GM21515 (cell line): ENCODE measurements around the gene PMEPA1.

Experiments used
- ATAC-seq: cut with Tn5 transposase; IDR thresholded peaks from one replicate; pipeline ENCODE4 v1.9.1; 2021; ENCODE audit not compliant: unreplicated experiment

The PMEPA1 gene

DNA sequence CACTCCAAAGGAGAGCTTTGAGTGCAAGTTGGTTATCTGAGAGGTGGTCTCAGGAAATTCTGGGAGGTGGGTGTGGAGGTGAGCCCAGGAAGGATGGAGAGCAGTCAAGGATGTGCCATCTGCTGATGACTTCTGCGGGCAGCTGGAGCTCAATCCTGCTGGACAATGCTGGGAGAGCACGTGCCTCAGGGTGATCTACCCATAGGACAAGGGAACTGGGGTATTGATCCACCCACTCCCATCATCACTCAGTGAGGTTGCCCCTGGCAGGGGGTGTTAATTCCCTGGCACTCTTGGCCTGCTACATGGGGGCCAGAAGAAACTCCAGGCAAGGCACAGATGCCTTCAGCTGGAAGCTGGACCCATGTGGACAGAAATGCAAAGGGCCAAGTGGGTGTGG is 82.5 kb downstream of the PMEPA1 start:
- ATAC-seq: no peak

DNA sequence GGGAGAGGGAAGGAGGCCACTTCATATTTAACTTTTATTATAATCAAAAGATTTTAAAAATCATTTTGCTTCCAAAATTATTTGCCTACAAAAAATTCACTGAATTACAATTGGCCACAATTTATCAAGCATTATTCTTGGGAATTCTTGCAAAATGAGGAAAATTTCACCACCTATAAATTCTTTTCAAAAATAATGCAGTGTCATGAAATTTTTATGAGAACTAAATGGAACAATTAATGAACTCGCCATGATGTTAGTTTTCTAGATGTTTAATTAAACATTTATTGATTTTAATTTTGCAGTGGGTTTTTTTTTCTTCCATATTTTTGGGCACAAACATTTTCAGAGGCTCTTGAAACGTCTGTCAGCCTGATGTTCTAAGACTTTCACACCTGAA is 83.8 kb downstream of the PMEPA1 start:
- ATAC-seq: no peak

DNA sequence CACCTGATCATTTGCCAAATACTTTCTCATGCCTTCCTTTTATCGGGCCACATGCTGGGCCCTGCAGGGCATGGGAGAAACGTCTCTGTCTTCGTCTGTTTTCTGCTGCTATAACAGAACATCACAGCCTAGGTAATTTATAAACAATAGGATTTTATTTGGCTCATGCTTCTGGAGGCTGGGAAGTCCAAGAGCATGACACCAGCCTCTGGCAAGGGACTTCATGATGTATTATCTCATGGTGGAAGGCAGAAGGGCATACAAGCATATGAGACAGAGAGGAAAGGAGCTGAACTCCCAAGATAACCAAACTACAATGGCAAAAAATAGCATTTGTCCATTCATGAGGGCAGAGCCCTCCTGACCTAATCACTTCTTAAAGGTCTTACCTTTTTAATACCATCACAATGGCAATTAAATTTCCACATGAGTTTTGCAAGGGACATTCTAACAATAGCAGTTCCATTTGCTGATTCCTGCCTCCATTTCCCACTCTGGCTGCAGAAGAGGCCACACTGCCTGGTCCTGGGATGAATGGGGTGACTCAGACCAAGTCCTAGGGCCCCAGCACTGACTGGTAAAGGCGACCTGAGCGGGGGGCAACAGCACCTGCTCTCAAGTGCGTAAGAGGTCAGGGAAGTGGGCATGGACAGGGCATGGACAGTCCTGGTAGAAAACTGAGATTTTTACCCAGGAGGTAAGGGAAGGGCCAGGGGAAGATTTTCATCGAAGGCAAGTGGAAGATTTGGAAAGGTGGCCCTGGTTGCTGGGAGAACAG is 84.4 kb downstream of the PMEPA1 start:
- no peak for ATAC-seq

DNA sequence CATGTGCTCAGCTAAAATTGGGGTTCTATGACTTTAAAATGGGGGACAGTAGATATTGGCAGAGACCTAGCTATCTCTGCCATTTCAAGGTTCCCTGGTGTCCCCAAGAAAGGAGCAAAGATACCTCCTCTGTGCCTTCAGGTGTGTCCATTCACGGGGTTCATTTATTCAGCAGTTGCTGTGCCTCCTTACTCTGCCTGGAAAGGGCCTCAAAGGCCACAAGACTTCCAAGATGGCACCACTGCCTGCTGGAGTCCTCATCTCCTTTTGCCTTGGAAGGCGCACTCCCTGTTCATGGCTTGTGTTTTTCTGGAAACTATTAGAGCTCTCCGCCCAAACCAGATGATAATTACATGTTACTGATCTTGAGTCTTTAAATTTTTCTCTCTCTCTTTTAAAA is 85.7 kb downstream of the PMEPA1 start:
- no peak for ATAC-seq

DNA sequence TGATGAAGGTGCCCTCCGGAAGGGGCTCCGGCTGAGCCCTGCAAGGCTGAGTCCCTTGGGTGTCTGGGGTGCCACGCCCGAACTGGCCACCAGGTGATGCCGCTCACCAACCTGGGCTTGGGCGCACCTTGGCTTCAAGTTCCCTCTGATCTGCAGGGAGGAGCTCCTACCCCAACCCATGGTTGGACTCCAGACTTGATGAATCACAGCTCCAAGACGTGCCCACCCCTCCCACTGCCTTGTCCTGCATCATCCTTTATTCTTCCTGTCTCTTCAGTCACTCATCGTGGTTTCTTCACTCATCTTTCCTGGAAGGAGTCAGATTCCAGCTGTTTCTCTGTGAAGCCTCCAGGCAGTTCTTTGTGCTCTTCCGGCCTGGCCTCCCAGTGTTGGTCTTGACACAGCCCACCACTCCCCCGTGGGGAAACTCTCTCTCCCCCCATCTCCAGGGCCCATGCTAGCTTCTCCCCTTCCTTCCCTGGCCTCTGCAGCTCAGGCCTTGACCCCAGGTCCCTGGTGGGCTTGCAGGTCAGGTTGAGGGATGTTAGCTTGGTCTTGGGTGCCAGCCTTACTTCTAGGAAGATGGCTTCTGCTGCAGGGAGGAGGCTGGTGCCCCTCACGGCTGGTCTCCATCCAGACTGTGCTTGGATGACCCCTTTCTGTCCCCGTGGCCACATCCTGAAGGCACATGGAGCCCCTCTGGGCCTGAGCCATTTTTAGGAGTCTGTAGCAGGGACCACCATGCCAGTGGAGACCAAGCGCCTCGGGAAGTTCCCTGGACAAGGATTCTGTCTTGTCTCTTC is 87.0 kb downstream of the PMEPA1 start:
- no peak for ATAC-seq

DNA sequence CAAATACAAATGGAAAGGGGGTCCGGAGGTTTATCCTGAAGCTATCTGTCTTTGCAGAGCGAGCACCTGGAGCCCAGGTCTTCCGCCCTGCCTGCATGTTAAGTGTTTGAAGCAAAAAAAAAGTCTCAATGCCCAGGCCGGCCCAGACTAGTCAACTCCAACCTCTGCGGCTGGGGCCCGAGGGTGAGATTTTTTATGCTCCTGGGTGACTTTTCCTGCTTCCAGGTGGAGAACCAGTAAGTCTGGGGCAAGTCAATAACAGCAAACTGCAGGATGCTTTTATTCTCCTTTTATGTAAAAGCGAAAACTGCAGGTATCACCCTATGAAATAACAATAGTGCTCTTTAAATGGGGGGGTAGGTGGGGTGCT is 87.6 kb downstream of the PMEPA1 start:
- no peak for ATAC-seq

DNA sequence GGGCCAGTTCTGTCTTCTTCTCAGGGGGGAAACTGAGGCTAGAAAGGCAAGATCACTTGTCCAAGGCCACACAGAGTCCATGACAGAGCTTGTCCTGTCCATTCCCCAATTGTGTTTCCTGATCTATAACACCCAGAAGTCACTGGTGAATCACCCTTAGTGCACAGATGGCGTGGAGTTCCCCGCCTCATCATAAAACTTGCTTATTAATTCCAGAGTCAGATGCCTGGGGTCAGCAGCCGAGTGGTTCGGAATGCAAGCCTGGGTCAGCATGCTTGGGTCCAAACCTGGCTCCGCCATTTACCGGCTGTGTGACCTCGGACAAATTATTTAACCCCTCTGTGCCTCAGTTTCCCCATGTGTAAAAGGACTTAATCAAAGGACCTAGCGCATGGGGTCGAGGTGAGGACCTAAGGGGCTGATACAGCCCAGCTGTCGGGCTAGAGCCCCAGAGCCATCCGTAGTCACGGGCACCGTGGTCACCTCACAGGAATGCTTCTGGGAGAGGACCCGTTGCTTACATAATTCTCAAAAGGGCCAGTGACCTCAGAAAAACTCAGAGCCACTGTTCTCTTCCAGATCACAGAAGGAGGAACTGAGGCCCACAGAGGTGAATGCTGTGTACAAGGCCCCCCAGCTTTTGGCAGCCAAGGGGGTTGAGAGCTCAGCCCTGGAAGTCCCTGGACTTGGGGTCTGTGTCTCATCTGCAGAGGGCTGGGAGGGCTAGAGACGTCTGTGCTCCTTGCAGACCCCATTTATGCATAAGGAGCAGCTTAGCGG is 88.2 kb downstream of the PMEPA1 start:
- ATAC-seq: no peak

DNA sequence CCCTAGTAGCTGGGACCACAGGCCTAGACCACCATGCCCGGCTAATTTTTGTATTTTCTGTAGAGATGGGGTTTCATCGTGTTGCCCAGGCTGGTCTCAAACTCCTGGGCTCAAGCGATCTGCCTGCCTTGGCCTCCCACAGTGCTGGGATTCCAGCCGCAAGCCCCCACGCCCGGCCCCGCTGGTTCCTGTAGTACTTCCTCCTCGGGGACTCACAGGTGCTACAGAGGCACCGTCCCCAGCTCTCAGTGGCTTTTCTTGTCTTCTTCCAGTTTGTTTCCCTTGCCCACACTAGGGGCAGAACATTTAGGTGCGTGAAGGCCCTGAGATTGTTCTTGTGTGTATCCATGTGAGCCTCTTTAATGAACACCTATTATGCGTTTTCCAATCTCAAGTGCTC is 88.8 kb downstream of the PMEPA1 start:
- ATAC-seq: no peak

DNA sequence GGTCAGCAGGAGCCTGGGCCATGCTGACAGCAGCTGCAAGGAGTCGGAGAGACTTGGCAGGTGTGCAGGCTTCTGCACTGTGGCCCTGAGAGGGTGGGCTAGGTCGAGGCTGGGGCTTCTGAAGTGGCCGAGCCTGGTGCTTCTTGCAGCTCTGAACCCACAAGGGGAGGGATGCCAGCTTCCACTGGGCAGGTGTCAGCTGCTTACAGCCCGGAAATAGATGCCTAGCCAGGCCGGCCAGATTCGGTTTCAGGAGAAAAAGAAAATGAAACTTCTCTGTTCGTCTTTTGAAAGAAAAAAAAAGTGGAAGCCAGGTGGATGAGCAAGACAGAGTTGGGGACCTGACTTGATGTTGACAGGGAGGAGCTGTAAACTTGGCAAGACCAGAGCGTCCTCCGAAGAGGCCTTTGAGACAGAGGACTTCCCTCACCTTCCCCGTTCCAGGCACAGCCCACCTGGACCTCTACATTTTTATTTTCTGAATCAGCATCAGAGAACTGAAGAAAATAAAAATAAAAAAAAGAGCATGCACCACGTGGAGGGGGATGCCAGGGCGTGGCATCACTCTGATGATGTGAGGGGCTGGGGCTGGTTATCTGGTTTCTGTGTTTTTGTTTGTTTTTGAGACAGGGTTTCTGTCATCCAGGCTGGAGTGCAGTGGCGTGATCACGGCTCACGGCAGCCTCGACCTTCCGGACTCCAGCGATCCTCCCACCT is 89.4 kb downstream of the PMEPA1 start, which contains the start of gene ZBP1:
Gene ZBP1, minus strand, starts transcription at position 153 of the 717 bp plus-strand sequence. Its CDS starts 131 bp downstream, at position 22.
- ATAC-seq: peak; percentile 35

DNA sequence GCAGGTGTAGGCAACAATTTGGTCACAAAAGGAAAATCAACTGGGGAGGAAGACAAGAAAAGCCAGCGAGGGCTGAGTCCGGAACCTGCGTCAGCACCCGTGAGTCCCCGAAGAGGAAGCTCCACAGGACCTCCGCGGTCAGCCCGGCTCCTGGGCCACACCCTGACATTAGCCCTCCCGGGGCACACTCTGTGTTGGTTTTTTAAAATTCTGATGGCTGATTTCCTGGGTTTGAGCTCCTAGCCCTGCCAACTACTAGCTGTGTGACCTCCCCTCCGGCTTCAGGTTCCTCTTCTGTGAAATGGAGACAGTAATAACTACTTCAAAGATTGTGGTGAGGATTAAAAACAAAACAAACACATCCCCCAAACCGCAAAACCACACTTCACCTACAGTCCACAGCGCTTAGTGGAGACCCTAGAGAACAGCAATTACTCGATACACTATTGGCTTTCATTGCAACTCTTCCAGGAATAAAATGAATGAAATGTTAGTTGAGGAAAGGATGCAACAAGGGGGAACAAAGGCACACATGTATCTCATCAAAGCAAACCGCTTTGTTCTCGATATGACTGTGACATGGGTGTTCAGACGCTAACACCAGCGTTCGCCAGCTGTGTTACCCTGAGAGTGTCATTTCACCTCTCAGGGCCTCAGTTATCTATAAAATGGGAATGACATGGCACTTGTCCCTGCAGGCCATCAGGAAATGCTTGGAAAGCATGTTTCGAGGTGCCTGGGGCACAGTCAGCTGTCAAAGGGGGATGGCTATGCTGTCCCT is 90.6 kb downstream of the PMEPA1 start:
- ATAC-seq: peak; percentile 53

DNA sequence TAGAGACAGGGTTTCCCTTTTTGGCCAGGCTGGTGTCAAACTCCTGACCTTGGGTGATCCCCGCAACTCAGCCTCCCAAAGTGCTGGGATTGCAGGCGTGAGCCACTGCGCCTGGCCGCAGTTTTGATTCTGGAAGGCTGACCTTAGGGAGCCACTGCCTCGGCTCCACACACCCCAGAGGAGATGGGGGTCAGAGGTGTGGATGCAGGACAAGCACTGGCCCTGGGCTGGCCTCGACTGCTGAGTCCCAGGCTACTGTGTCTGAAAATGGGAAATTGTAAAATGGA is 91.1 kb downstream of the PMEPA1 start:
- ATAC-seq: no peak

DNA sequence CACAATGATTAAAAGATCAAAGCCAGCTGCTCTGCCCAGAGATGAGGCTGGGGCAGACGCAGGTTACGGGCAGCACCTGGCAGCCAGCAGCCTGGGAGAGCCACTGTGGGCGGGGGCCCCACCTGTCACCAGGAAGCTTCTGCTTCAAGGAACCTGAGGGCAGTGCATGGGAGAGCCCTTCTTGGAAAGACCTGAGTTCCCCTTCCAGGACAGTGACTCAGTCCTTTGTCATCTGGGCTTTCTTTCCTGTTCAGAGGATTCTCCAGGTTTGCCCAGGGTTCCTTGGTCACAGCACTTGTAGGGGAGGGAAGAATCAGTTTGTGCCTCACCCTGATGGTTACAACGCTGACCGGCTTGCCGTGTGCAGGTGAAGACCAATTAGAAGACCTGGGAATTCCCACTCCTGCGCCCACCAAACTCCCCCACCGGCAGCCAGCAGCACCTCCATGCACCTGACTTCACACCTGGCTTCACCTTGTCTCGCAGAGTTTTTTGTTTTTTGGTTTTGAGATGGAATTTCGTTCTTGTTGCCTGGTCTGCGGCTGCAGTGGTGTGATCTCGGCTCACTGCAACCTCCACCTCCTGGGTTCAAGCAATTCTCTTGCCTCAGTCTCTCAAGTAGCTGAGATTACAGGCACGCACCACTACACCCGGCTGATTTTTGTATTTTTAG is 91.6 kb downstream of the PMEPA1 start:
- no peak for ATAC-seq

DNA sequence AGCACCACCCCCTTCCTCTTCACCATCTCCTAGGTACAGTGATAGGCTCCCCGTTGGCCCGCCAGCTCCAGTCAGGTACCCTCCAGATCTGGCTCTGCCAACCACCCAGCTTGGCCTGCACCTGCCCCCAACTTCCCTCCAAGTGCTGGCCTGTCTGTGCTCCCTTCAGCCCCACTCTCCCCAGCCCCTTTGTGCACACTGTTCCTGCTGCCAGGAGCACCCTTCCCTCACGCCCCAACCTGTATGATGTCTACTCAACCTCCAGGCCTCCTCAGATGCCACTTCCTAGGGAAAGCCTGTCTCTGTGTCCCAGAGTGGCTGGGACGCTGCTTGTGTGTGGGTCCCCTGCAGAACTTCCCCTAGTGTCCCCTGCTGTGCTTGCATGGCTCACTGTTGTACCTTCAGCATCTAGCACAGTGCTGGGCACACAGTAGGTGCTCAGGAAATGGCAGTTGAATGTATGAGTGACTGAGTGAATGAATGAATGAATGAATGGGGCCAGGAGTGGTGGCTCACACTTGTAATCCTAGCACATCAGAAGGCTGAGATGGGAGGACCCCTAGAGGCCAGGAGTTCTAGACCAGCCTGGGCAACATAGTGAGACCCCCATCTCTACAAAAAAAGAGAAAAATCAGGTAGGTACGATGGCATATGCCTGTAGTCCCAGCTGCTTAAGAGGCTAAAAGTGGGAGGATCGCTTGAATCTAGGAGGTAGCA is 92.6 kb downstream of the PMEPA1 start:
- no peak for ATAC-seq

DNA sequence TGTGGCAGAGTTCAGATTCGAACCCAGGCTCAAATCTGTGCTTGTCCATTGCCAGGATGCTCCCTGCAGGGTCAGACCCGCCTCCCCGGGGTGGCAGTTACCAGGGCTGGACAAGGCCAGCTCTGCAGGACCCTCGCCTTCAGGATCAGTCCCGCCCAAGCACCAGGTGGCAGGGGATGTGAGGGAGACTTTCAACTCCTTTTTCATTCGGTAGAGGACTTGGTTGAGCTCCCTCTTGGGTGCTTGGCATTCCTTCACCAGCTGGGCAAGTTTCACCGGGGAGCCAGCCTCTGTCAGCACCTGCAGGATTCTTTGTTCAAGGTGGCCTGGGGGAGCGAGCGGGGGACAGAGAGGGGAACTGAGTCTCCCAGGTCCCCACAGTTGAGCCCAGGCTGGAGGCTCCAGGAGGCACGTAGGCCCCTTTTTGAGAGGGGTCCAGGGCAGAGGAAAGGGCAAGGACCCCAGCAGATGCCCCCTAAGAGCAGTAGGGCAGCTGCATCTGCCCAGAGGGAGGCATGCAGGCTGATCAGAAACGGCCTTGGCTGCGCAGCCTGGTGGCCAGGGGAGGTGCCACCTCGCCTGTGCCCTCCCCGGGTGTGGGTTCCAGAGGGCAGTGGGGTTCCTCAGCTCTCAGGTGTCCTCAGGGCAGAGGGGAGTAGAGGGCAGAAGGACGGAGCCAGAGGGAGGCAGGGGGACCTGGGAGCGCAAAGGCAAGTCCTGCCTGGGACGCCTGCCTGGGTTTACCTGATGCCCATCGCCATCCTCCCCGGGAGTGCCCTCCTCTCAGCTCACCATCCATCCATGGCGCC is 93.5 kb downstream of the PMEPA1 start:
- no peak for ATAC-seq

DNA sequence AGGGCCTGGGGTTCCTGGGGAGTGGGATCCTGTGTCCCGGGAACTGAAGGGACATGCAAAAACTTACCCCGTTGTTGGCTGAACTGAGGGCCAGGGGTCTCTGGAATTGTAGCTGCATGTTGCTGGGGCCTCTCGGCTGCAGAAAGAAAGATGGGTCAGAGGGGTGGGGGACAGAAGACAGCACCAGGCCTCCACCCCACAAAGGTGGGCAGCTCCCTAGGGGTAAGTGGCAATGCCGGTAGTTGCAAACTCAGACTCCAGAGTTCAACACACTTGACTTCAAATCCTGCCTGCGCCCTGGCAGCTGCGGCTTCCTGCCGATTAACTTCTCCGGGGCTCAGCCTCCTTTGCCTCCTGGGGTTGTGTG is 94.4 kb downstream of the PMEPA1 start:
- ATAC-seq: no peak

DNA sequence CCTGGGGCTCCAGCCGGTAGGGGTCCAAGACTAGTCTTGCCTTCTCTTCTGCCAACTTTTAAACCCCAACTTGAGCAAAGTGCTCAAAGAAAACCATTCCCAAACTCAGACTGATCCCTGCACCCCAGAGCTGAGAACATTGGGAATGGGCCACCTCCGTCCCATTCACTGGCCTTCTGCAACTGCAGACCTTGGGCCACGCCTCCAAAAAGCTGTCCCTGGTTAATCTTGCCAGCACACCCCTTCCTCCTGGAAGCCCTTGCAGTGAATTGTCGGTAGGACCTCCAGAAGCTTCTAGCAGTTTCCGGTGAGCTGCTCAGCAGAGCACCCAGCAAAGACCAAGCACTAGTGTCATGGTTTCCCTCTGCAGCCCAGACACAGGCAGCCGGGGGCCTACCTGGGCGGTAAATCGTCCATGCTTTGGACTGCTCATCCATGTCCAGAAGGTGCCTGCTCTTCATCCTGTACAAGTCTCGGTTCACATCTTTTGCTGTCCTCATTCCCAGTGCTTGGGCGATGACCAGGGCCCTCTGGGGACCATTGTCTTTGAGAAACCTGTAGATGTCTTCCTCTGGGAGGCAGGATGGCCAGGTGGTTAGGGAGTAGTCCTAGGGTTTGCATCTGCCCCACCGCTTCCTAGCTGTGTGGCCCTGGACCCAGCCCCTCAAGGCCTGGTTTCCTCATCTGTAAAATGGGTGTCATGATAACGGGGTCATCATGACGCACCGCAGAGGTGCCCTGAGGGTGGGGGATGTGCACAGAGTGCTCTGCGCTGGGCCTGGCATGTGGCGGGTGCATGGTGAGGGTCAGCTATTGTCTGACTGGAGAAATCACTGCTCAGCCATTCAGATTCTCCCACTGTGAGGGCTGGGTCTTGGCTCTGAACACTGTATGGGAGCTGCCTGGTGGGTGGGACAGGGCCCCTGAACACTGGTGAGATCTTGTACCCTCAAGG is 95.0 kb downstream of the PMEPA1 start:
- ATAC-seq: no peak

DNA sequence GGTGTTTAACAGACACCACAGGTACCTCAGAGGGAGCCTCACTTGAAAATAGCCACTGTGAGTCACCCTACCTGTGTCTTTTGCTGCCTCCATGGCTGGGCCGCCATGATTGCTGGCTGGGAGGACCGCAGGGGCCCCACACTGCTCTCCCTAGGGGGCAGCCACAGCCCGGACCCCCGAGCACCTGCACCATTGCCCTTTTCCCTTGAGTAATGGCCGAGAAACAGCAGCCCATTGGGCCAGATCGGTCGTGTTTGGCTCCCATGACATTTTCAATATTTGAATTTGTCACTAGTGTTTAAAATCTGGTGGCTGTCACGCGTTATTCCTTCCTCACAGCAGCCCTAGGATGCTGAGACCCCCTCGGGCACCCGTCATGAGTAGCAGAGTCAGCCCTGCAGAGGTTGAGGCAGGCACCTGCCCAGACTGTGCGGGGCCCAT is 96.3 kb downstream of the PMEPA1 start:
- no peak for ATAC-seq
